ENCODE measurements around the gene NUDT14. TPM values are rescaled to one million over a fixed set of nuclear protein-coding genes. Genes with fewer than 3 reads are reported as not detected.

Gene NUDT14
- total RNA-seq, 1 donor from 2014 or later: 33.2 TPM

DNA sequence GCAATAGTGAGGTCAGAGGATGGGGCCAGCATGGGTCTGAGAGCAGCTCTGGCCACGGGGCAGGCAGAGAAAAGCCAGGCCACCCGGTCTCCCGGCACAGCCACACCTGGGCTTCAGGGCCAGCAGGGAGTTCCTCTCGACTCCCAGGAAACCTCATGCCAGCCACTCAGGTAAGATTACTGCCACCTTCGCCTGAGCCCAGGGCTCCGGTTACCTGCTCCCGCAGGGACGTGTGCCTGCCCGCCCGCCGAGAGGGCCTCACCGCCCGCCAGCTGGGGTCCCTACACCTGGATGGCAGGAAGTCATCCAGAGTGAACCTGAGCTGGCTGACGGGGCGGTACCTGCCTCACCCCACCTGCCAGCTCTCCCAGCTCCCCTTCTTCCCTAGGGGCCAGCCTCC is 19.8 kb downstream of the NUDT14 start:
- DNase-seq (ENCODE audit: low read depth): no peak

DNA sequence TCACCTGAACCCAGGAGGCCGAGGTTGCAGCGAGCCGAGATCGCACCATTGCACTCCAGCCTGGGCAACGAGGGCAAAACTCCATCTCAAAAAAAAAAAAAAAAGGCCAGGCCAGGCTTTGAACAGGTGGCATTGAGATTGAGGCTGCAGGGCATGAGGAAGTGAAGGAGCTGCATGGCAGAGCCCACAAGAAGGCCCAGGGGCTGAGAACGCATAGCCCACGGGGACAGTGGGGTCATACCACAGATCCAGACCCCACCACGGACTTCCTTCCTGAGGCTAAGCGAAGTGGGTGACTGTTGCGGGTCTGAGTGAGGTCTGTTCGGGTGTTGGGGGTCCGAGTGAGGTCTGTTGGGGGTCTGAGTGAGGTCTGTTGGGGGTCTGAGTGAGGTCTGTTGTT is 20.3 kb downstream of the NUDT14 start:
- no peak for DNase-seq (ENCODE audit: low read depth)

DNA sequence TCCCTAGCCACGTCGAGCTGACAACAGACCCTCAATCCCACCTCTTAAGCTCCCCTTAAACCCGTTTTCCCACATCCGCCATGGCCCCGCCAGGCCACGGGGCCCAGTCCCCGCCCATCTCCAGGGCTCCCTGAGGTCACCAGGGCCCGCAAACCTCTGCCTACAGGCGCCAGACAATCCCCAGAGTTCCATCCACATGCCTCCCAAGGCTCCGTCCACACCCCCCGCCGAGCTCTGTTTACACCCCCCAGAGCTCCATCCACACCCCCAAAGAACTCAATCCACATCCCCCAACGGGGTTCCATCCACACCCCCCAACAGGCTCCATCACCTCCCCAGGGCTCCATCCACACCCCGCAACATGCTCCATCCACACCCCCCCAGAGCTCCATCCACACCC is 21.8 kb downstream of the NUDT14 start:
- no peak for DNase-seq (ENCODE audit: low read depth)

DNA sequence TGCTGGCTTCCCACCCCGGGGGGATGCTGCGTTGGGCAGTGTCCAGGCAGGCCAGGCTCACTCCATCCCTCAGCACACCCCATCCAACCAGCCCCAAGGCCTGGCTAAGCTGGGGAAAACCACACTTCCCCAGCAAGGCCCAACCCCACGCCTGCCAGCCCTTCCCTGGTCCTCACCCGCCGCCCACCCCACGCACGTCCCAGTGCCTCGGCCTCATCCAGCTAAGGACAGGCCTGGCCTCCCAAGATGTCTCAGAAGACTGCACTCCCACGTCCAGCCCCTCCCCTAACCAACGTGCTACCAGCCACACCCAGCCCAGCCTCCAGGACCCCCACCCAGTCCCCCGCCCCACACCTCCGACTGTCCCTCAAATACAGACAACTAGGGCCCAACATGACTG is 22.3 kb downstream of the NUDT14 start:
- DNase-seq (ENCODE audit: low read depth): no peak

DNA sequence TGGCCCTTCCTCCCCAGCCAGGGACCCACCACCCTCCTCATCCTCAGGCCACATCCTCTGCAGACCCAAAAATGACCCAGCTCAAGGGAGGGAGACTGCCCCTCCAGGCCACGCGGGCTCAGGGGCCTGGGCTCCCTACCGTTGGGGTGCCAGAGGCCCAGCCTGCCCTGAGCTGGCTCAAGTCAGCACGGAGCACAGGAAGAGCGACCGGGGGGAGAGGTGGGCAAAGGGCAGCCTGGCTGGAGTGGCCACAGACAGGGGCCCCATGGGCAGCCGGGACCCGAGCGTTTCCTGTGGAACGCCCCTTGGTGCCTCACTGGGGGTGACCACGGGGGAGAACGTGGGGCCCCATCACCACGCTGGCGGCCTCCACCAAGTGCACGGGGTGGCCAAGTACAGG is 23.2 kb downstream of the NUDT14 start:
- DNase-seq (ENCODE audit: low read depth): no peak

DNA sequence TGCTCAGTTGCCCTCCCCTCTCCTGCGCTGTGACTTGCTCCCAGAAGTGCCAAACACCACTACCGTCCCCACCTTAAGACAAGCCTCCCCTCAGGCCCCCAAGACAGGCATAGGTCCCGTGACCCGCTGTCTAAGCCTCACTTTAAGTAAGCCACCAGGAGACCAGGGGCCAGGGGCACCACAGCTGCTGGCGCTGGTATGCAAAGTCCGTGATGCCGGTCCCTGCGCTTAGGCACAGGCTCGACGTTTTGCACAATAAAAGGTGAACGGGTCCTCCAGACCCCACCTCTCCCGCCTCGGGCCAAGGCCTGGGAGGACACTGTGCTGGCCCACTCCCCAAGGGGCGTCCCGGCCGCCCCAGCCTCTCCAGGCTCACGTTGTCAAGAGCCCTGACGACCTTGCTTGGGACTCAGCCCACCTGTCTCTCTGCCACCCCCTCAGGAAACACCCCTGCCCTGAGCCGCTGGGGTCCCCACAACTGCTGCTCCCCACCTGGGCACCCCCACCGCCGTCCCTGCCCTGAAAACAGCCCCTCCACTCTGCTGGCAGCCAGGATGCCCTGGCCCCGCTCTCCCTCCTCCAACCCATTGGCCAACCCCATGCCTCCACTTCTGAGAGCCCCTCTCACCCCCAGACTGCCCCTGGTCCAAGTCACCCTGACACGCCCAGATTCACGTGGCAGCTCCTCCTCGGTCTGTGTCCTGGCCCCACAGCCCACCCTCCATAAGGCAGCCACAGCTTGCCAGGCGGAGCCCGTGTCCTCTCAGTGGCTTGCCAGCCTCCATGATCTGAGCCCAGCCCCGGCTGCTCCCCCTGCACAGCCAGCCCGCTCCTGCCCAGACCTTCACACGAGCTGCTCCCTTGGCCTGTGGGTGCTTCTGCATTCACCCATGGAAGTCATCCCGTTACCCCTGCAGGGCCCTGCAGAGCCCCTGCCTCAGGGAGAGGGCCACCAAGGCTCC is 24.4 kb downstream of the NUDT14 start:
- DNase-seq (ENCODE audit: low read depth): no peak

DNA sequence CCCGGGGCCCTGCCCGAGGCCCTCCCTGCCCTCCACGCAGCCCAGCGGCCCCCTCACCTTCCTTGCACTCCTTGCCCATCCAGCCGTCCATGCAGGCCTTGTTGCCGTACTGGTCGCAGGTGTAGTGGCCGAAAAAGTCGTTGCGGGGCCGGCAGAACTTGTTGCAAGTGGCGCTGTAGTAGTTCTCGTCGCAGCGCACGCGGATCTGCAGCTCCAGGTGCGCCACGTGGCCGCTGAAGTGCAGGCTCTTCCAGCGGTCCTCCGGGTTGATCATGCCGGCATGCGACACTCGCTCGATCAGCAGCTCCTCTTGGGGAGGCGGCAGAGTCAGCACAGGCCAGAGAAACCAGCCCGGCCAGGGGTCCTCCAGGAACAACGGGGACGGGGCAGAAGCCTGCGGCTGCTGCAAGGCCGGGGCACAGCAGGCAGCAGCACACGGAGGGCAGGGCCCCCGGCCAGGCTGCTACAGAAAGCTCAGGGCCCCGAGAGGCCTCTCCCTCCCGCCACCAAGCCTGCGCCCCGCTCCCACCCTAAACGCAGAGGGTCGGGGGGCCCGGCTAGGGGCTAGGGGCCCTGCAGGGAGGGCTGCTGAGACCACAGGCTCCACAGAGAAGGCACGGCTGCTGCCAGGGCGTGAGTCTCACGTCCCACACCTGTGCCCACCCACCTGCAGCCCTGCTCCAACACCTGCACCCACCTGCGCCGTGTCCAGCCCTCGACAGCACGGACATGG is 25.3 kb downstream of the NUDT14 start:
- no peak for DNase-seq (ENCODE audit: low read depth)

DNA sequence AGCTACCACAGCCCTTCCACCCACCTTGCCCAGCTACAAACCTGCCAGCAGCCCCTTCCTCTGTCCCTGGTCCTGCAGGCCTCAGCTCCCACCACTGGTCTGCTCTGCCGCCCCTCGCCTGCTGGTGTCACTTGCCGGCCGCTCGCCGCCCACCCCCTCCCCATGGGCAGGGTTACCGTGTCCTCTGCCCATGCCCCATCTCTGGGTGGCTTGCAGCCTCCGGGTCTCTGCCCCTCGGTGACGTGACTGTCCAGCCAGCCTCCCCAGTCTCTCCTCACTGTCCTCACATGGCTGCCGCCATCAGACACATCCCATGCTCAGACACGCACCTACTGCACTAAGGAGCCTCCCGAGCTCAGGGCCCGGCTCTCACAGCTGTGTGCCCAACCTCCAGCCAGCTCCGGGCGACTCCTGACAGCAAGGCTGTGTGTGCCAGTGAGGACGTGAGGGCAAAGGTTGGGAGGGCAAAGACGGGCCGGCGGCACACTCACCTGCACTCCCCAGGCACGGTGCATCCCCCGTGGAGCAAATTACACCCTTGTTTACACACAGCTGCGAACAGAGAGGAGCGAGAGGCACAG is 26.0 kb downstream of the NUDT14 start:
- no peak for DNase-seq (ENCODE audit: low read depth)

DNA sequence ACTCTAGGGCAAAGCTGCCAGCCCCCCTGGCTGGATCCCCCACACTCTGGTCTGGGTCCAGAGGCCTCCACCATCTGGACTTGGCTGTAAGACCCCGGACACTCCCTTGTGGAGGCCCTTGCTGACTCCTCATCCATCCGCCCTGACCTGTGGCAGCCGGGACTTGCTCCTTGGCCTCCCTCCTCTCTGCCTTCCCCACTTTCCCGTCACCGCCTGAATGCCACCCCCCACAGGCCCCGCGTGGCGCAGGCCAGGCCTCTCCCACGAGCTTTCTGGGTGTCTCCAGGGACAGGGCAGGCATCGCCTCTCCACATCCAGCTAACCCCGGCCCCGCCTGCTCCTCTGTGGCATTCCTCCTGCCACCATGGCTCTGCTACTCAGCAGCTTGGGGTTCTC is 26.6 kb downstream of the NUDT14 start:
- DNase-seq (ENCODE audit: low read depth): peak; percentile 68

DNA sequence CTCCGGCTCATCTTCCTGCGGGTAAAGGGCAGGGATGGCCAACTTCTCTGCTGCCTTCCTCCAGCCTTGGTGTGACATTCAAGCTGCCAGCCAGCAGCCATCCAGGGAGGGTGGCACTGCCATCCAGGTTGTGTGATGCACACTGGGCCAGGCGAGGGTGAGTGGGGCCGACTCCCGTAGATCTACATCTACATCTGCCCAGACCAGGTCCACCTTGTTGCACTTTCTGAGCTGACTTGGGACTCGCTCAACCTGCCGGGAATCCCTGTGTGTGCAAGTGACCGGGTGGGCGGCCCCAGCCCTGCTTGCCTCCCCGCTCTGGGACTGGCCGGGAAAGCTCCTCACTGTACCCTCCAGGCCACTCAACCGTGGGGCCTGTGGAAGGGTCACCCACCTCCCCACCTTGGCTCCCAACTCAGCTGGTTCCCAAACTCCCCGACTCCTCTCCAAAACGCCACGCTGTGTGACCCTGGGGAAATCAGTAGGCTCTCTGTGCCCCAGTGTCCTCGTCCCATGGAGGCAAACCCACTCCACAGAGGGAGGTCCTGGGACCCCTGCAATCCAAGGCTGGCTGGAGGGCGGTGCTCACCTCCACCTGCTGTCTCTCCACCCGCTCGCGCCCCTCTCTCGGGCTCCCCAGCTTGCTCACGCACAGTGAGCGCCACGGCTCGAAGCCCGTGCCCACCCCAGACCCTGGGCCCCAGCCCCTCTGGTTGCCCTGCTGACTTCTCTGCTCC is 27.2 kb downstream of the NUDT14 start:
- no peak for DNase-seq (ENCODE audit: low read depth)

DNA sequence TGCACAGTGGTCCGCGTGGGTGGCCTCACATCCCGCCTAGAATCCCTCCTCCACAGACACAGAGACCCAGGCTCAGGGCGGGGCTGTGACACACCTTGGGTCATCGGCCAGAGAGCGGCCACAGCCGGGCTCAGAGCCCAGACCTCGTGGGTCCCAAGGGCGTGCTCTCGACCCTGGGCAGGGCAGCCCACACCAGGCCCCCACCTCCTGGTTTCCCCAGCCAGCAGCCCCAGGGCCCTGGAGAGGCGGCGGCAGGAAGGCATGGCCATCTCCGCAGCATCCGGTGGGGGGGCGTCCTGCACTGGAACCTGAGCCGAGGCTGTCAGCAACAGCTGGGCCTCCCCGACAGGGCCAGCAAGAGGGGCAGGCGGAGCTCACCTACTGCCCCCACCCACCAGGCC is 27.8 kb downstream of the NUDT14 start:
- peak; percentile 60 for DNase-seq (ENCODE audit: low read depth)

DNA sequence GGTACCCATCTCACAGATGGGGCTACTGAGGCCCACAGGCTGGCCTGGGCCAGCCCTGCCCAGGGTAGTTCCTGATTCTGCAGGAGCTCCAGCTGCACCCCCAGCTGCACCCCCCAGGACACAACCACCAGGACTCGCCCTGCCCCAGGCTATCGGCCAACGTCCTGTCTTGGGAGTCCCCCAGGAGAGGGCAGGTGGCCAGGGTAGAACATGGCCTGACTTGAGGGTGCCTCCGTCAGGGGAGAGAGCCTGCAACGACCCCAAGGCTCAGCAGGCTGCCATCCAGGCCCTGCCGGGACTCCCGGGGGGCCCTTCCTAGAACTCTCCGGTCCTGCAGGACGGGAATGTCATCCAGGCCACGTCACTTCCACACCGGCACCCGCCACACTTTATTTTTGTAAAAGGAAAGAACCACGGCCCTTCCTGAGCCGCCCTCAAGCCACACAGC is 28.3 kb downstream of the NUDT14 start:
- no peak for DNase-seq (ENCODE audit: low read depth)

DNA sequence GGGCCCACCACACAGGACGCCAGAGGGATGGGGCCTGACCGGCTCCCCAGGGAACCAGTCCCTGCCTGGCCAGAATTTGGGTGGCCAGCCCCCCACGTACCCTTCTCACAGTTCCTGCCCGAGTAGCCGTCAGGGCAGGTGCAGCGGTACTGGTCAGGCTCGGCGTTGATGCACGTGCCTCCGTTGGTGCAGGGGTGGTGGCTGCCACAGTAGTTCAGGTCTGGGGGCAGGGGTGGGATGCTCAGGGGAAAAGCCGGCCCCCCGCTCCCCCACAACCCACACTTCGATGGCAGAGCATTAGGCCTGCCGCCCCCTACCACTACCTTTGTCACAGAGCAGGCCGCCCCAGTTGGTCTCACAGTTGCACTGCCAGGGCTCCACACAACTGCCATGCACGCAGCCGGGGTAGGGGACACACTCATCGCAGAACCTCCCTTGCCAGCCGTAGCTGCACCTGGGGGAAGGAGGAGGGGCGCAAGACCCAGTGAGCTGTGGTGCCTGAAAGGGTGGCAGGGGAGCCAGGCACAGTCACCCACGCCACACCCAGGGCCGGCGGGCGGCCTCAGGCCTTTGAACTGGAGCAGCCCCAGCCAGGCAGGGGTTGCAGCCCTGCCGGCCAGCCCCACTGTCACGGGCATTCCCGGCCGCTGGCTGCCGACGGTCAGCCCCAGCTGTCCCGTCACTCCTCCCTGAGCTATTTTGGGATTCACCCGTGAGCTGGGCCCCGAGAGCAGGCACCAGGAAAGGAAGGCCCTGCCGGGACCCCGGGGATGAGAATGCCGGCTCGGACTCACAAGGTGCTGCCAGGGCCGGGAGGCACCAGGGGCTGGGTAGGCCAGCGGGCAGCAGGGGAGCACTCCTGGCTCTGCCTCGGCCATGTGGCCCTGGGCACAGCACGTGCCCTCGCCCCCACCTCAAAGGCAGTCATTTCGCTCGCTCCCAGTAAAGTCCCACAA is 29.0 kb downstream of the NUDT14 start:
- DNase-seq (ENCODE audit: low read depth): peak; percentile 92

DNA sequence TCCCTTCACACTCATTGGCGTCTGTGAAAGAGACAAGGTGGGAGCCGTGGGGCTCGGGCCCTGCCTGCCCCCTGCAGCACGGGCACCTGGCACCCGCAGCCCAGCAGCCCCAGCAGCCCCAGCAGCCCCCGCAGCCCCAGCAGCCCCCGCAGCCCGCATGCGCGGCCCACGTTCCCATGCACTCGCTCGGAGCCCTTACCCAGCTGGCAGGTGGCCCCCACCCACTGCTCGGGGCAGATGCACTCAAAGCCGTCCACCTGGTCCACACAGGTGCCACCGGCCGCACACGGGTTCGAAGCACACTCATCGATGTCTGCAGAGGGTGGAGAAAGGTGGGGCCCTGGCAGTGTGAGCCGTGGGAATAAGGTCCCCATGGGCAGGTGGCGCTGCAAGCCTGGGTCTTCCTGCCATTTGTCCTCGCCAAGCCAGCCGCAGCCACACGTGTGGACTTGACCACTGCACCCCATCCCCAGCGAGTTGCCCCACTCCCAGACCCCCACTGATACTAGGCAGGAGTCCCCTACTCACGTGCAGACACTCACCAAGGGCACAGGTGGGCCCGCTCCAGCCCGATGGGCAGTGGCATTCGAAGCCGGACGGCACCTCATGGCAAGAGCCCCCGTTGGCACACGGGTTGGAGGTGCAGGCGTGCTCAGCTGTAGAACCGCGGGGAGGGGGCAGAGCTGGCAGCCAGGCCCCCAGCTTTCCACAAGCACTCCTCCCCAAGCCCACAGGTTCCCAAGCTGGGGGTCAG is 29.9 kb downstream of the NUDT14 start:
- no peak for DNase-seq (ENCODE audit: low read depth)

DNA sequence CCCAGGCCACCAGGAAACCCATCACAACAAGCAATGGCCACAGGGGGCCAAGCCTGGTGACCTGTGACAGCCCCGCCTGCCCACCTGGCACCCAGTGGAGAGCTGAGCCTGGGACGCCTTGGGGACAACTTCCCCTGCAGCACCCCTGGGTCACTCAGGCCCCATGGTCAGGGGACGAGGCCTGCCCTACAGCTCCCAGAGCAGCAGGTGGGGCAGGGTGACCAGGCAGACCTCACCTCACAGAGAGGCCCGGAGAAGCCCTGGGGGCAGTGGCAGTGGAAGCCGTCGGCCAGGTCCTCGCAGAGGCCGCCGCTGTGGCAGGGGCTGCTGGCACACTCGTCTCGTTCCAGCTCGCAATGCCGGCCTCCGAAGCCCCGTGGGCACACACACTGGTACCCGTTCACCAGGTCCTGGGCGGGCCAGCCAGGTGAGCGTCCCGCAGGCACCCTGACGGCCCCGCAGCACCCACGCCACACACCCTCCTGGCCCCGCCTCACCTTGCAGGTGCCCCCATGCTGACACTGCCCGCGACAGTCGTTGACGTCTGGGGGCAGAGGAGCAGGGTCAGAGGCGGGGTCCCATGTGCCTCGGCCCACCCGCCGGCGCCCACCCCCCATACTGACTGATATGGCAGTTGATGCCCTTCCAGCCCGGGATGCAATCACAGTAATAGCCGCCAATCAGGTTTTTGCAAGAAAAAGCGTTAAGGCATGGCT is 30.6 kb downstream of the NUDT14 start:
- no peak for DNase-seq (ENCODE audit: low read depth)

DNA sequence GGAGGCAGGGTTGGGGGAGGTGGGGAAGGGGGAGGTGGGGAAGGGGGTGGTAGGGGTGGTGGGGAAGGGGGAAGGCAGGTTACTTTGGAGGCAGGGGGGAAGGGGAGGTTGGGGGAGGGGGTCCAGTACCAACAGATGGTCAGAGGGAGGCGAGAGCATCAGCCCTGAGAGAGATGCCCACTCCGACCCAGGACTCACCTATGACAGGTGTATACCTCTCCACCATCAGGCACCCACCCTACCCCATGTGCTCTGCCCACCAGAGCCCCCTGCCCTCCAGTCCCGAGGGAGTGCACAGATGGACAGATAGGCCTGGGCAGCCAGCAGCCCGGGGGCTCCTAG is 31.1 kb downstream of the NUDT14 start:
- no peak for DNase-seq (ENCODE audit: low read depth)

DNA sequence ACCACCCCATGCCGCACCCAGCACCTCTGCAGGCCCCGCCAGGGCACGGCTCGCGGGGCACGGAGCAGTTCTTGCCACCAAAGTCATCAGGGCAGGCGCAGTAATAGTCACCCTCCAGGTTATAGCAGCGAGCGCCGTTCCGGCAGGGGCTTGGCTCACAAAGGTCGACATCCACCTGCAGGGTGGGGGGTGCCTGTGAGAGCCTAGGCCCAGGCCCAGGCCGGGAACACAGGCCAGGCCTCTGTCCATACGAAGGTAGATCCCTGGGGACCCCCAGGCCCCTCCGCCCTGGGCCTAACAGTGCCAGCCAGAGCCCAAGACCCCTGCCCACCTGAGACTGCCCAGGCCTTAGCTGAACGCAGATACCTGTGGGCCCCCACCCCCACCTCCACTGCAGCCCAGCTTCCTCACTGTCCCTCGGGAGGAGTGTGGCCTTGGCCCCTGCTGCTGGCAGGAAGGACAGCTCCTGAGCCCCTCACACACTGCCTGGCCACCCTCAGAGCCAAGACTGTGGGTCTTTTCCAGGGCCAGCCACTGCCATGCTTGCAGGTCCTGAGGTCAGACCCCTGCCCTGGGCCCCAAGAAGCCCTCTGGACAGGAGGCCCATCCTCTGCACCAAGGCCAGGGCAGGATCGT is 31.8 kb downstream of the NUDT14 start:
- DNase-seq (ENCODE audit: low read depth): no peak

DNA sequence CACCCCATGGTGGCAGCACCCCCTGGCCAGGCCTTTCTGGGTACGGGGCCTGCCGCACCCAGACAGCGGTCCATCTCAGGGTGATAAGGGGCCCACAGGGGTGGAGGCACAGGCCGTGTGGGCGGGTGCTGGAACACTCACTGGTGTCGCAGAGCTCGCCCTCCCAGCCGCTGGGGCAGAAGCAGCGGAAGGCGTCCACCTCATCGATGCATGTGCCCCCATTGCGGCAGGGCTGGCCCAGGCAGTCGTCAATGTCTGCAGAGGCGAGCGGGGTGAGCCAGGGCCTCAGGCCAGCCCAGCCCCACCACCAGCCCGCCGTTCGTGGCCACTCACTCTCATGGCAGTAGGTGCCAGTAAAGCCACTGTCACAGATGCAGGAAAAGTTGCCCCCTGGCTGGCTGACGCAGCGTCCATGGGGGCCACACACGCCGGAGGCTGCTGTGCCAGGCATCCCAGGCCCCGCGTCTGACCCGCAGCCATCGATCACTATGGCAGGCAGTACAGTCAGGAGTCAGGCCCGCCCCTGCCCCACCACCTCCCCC is 32.4 kb downstream of the NUDT14 start:
- no peak for DNase-seq (ENCODE audit: low read depth)

All from myocyte (in vitro differentiated cells).